Body of pancreas (tissue), 4 donors: ENCODE data around the gene OR56A3.

Experiments
- CTCF ChIP-seq, 7 experiments: fragments of 450-650 bp in 4 of 7; fragments of 200-600 bp in 3 of 7; sonication (generic) in 3 of 7; IDR thresholded peaks; one replicate each; pipeline ENCODE4 v1.5.1; 2016 to 2019; ENCODE audit warnings: antibody characterized with exemption in 7 of 7
- POLR2A ChIP-seq, 3 donors: fragments of 450-650 bp; IDR thresholded peaks; one replicate each; pipeline ENCODE4 v1.6.1; 2016; ENCODE audit warnings: antibody characterized with exemption in 3 of 3, mild to moderate bottlenecking in 2 of 3

GRCh38 chr11:5892908-5893307, 49.1 kb upstream of the OR56A3 start, which contains the start of gene OR52E5:
- no peak for TF ChIP-seq CTCF (IDR thresholded peaks at IDR 0.05)
- TF ChIP-seq POLR2A (IDR thresholded peaks at IDR 0.05) = no peak
